ENCODE data around the gene OR2B2. TPM values are rescaled to one million over a fixed set of nuclear protein-coding genes. Genes with fewer than 3 reads are reported as not detected.
"Not testable (repeated sequence)": the region's sequence is repeated elsewhere in the genome, so short reads cannot be mapped to it uniquely, and the experiment has no call there.

Gene OR2B2
- total RNA-seq, 1 donor from 2014 or later = not detected

GRCh38 chr6:27940766-27941165 is 28.6 kb upstream of the OR2B2 start:
- Mint-ChIP-seq H3K27ac (no peak overlapping the region), H3K4me1 (ENCODE audit: unreplicated experiment) (no peaks in the 10 kb centered on the region), H3K27me3 (peaks cover 34% of the 10 kb centered on the region), H3K36me3 (no peaks in the 10 kb centered on the region), H3K9me3 (no peaks in the 10 kb centered on the region), H3K4me3 (no peak overlapping the region)
- TF ChIP-seq CTCF (conservative IDR thresholded peaks at IDR 0.05) = no peak
- DNase-seq (ENCODE audit: extremely low spot score, unreplicated experiment) = no peak

GRCh38 chr6:27931209-27931608 is 19.0 kb upstream of the OR2B2 start:
- DNase-seq (ENCODE audit: extremely low spot score, unreplicated experiment) = no peak
- Mint-ChIP-seq H3K4me1 (ENCODE audit: unreplicated experiment) (no peaks in the 10 kb centered on the region), H3K27me3 (peaks cover 7% of the 10 kb centered on the region), H3K4me3 (no peak overlapping the region), H3K9me3 (peaks cover 8% of the 10 kb centered on the region), H3K36me3 (no peaks in the 10 kb centered on the region), H3K27ac (no peak overlapping the region)
- TF ChIP-seq CTCF (conservative IDR thresholded peaks at IDR 0.05) = no peak

GRCh38 chr6:27929930-27930329 is 17.7 kb upstream of the OR2B2 start:
- DNase-seq (ENCODE audit: extremely low spot score, unreplicated experiment); H3K4me1 Mint-ChIP-seq (ENCODE audit: unreplicated experiment); H3K27ac Mint-ChIP-seq; H3K4me3 Mint-ChIP-seq; H3K27me3 Mint-ChIP-seq; H3K9me3 Mint-ChIP-seq; H3K36me3 Mint-ChIP-seq: not testable (repeated sequence)

- not testable (repeated sequence) for H3K36me3 Mint-ChIP-seq; H3K4me1 Mint-ChIP-seq (ENCODE audit: unreplicated experiment); H3K9me3 Mint-ChIP-seq; H3K27me3 Mint-ChIP-seq; H3K27ac Mint-ChIP-seq; DNase-seq (ENCODE audit: extremely low spot score, unreplicated experiment); H3K4me3 Mint-ChIP-seq
Observed at GRCh38 chr6:27928041-27928440, 15.8 kb upstream of the OR2B2 start.

- no peaks in the 10 kb centered on the region for H3K4me1 Mint-ChIP-seq (ENCODE audit: unreplicated experiment)
- H3K36me3 Mint-ChIP-seq = no peaks in the 10 kb centered on the region
- H3K27ac Mint-ChIP-seq = no peak overlapping the region
- no peak overlapping the region for H3K4me3 Mint-ChIP-seq
- no peak for TF ChIP-seq CTCF (conservative IDR thresholded peaks at IDR 0.05)
- peaks cover 3% of the 10 kb centered on the region for H3K27me3 Mint-ChIP-seq
- no peak for DNase-seq (ENCODE audit: extremely low spot score, unreplicated experiment)
- H3K9me3 Mint-ChIP-seq = no peaks in the 10 kb centered on the region
Observed at GRCh38 chr6:27924179-27924578, 12.0 kb upstream of the OR2B2 start.

GRCh38 chr6:27922949-27923348 is 10.8 kb upstream of the OR2B2 start:
- no peaks in the 10 kb centered on the region for H3K4me1 Mint-ChIP-seq (ENCODE audit: unreplicated experiment)
- H3K9me3 Mint-ChIP-seq = no peaks in the 10 kb centered on the region
- DNase-seq (ENCODE audit: extremely low spot score, unreplicated experiment) = no peak
- no peak overlapping the region for H3K4me3 Mint-ChIP-seq
- no peak overlapping the region for H3K27ac Mint-ChIP-seq
- no peaks in the 10 kb centered on the region for H3K36me3 Mint-ChIP-seq
- TF ChIP-seq CTCF (conservative IDR thresholded peaks at IDR 0.05) = no peak
- H3K27me3 Mint-ChIP-seq = peaks cover 3% of the 10 kb centered on the region

GRCh38 chr6:27908017-27908416 is 4.2 kb downstream of the OR2B2 start:
- DNase-seq (ENCODE audit: extremely low spot score, unreplicated experiment) = no peak
- Mint-ChIP-seq H3K4me1 (ENCODE audit: unreplicated experiment) (no peaks in the 10 kb centered on the region), H3K9me3 (no peaks in the 10 kb centered on the region), H3K27me3 (no peaks in the 10 kb centered on the region), H3K27ac (no peak overlapping the region), H3K4me3 (no peak overlapping the region), H3K36me3 (no peaks in the 10 kb centered on the region)
- no peak for TF ChIP-seq CTCF (conservative IDR thresholded peaks at IDR 0.05)
